Measurements from ENCODE around the gene TEX36. TPM values are rescaled to one million over a fixed set of nuclear protein-coding genes. Genes with fewer than 3 reads are reported as not detected.

Gene TEX36
- total RNA-seq, 1 experiment from 2014 or later: 0.25 TPM

- H3K4me3 ChIP-seq (replicated peaks in 1 of 2; ENCODE audit: low read depth in 1 of 2, low read length in 2 of 2): no peak overlapping the region
- CTCF ChIA-PET: no interaction called here
- H3K9ac ChIP-seq (ENCODE audit: low read length): no peak overlapping the region
- H3K9me2 ChIP-seq (ENCODE audit: insufficient read depth): no peaks in the 10 kb centered on the region
- no TSS peak for BruUV-seq (replicated peaks)
- POLR2A ChIA-PET: no interaction called here
- TF ChIP-seq TCF7L2 (IDR thresholded peaks at IDR 0.05; ENCODE audit: borderline replicate concordance, extremely low read depth, insufficient read depth, insufficient read length) (no peak), SRF (IDR thresholded peaks at IDR 0.05; ENCODE audit: low read depth) (no peak), YY1 (IDR thresholded peaks at IDR 0.05; ENCODE audit: extremely low read depth, insufficient replicate concordance, low read depth, low read length) (no peak), ELF1 (IDR thresholded peaks at IDR 0.05; ENCODE audit: borderline replicate concordance, low read depth) (no peak), JUND (IDR thresholded peaks at IDR 0.05) (no peak), MAX (IDR thresholded peaks at IDR 0.05) (no peak), EGR1 (IDR thresholded peaks at IDR 0.05; ENCODE audit: low read depth) (no peak), POLR2A (IDR thresholded peaks at IDR 0.05; ENCODE audit: borderline replicate concordance, extremely low read depth, insufficient read depth, insufficient read length) (no peak), SP1 (IDR thresholded peaks at IDR 0.05; ENCODE audit: low read depth) (no peak), ZNF274 (IDR thresholded peaks at IDR 0.05; ENCODE audit: low read depth, low read length) (no peak), EZH2 (IDR thresholded peaks at IDR 0.05) (no peak), CEBPB (IDR thresholded peaks at IDR 0.05; ENCODE audit: low read depth) (no peak)
- ATAC-seq (no peak), DNase-seq (ENCODE audit: low read depth, low spot score) (no peak)
- no peak overlapping the region for H3K27ac ChIP-seq (ENCODE audit: low read depth, low read length)
- H3K36me3 ChIP-seq (ENCODE audit: control insufficient read depth in 1 of 2, insufficient read depth in 2 of 2, low read length in 2 of 2): peaks cover 59 to 65% of the 10 kb centered on the region in 2 experiments
- H3K4me1 ChIP-seq (ENCODE audit: control insufficient read depth in 1 of 2, insufficient read depth in 2 of 2, low read length in 2 of 2): peaks cover 12 to 20% of the 10 kb centered on the region in 2 experiments
- H3K79me2 ChIP-seq (ENCODE audit: insufficient read depth, low read length): peaks cover 44% of the 10 kb centered on the region
- intact Hi-C loops (cut with micrococcal nuclease): no loop called here
- no peak overlapping the region for H2AFZ ChIP-seq (ENCODE audit: low read depth, low read length, poor library complexity, severe bottlenecking)
- H3K27me3 ChIP-seq (ENCODE audit: insufficient read depth, low read length): no peaks in the 10 kb centered on the region
- no peaks in the 10 kb centered on the region; the same call in 1 of the 2 replicates for H4K20me1 ChIP-seq (ENCODE audit: insufficient read depth)
- H3K4me2 ChIP-seq (ENCODE audit: low read length): no peak overlapping the region
- H3K9me3 ChIP-seq (ENCODE audit: control insufficient read depth in 1 of 2, insufficient read depth in 1 of 2, low read depth in 1 of 2, low read length in 2 of 2): no peaks in the 10 kb centered on the region
- RAD21 ChIA-PET (ENCODE audit: low non-redundant PET in 1 of 2, low total read pairs in 2 of 2, uncharacterized antibody in 2 of 2, unreplicated experiment in 2 of 2): no interaction called here
Measured at GRCh38 chr10:125722811-125723210, 39.8 kb upstream of the TEX36 start.

- TF ChIP-seq MAX (IDR thresholded peaks at IDR 0.05): no peak
- TF ChIP-seq CBX3 (IDR thresholded peaks at IDR 0.05; ENCODE audit: low read depth): no peak
- no peak for TF ChIP-seq POLR2A (IDR thresholded peaks at IDR 0.05; ENCODE audit: borderline replicate concordance, extremely low read depth, insufficient read depth, insufficient read length)
- intact Hi-C loops (cut with micrococcal nuclease): no loop called here
- no peaks in the 10 kb centered on the region for H3K9me3 ChIP-seq (ENCODE audit: control insufficient read depth in 1 of 2, insufficient read depth in 1 of 2, low read depth in 1 of 2, low read length in 2 of 2)
- ATAC-seq: no peak
- peak overlapping the region; percentile 86 for H3K4me2 ChIP-seq (ENCODE audit: low read length)
- no peaks in the 10 kb centered on the region for H3K27me3 ChIP-seq (ENCODE audit: insufficient read depth, low read length)
- peaks cover 48% of the 10 kb centered on the region in 2 experiments for H3K36me3 ChIP-seq (ENCODE audit: control insufficient read depth in 1 of 2, insufficient read depth in 2 of 2, low read length in 2 of 2)
- ChIA-PET RAD21 (ENCODE audit: low non-redundant PET in 1 of 2, low total read pairs in 2 of 2, uncharacterized antibody in 2 of 2, unreplicated experiment in 2 of 2) (no interaction called here), POLR2A (no interaction called here), CTCF (no interaction called here)
- DNase-seq (ENCODE audit: low read depth, low spot score): no peak
- H3K4me1 ChIP-seq (ENCODE audit: control insufficient read depth in 1 of 2, insufficient read depth in 2 of 2, low read length in 2 of 2): peaks cover 12 to 20% of the 10 kb centered on the region in 2 experiments
- peak overlapping the region; percentile 87 to 99 for H3K4me3 ChIP-seq (replicated peaks in 1 of 2; ENCODE audit: low read depth in 1 of 2, low read length in 2 of 2)
- H2AFZ ChIP-seq (ENCODE audit: low read depth, low read length, poor library complexity, severe bottlenecking): no peak overlapping the region
- H3K79me2 ChIP-seq (ENCODE audit: insufficient read depth, low read length): peaks cover 44% of the 10 kb centered on the region
- no peaks in the 10 kb centered on the region; the same call in 1 of the 2 replicates for H4K20me1 ChIP-seq (ENCODE audit: insufficient read depth)
- BruUV-seq (replicated peaks): no TSS peak
- peak overlapping the region; percentile 85 for H3K9ac ChIP-seq (ENCODE audit: low read length)
- no peak overlapping the region for H3K27ac ChIP-seq (ENCODE audit: low read depth, low read length)
- H3K9me2 ChIP-seq (ENCODE audit: insufficient read depth): no peaks in the 10 kb centered on the region
Measured at GRCh38 chr10:125721035-125721434, 38.1 kb upstream of the TEX36 start.

All from HCT116 (cell line).